GM21529 (cell line): ENCODE measurements around the gene GRM7.

Experiments used
- ATAC-seq: cut with Tn5 transposase; IDR thresholded peaks from one replicate; pipeline ENCODE4 v1.9.1; 2021; ENCODE audit not compliant: unreplicated experiment

GRM7 gene

GRCh38 chr3:7760718-7761117 is 899.8 kb downstream of the GRM7 start:
- no peak for ATAC-seq

- no peak for ATAC-seq
Measured at GRCh38 chr3:7764115-7764514, 903.2 kb downstream of the GRM7 start.

GRCh38 chr3:7766530-7766929 is 905.6 kb downstream of the GRM7 start:
- no peak for ATAC-seq

- ATAC-seq: no peak
Measured at GRCh38 chr3:7779331-7779730, 918.4 kb downstream of the GRM7 start.

- ATAC-seq: no peak
Measured at GRCh38 chr3:7781395-7781794, 920.5 kb downstream of the GRM7 start.

- no peak for ATAC-seq
Measured at GRCh38 chr3:7787871-7788828, 927.2 kb downstream of the GRM7 start.

- no peak for ATAC-seq
Measured at GRCh38 chr3:7788881-7789280, 928.0 kb downstream of the GRM7 start.

- ATAC-seq: no peak
Measured at GRCh38 chr3:7789324-7789723, 928.4 kb downstream of the GRM7 start.

GRCh38 chr3:7790141-7790540 is 929.2 kb downstream of the GRM7 start:
- ATAC-seq: no peak
